ENCODE data around the gene SDR39U1. TPM values are rescaled to one million over a fixed set of nuclear protein-coding genes. Genes with fewer than 3 reads are reported as not detected.
A peak's percentile ranks its signal among the peaks of the same experiment; 100 is the strongest.

SDR39U1 gene
- total RNA-seq, 2 experiments from 2014 or later, result 71.7 to 74.7 TPM

DNA sequence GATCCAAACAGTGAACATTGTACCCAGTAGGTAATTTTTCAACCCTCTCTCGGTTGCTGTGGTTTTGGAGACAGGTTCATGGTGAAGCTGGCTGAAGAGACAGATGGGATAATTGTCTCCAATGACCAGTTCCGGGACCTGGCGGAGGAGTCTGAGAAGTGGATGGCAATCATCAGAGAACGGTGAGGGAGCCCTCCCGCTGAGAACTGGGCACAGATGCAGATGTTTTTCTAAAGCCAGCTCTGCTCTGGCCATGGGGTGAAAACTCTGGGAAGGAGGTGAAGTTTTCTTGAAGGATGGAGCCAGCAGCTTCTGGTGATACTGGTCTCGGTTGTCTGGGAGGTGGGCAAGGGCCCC, 6.6 kb downstream of the SDR39U1 start:
- intact Hi-C loops (cut with DNase I, micrococcal nuclease), result loop anchor here (1.0 to 10.0 kb wide), 5 partner anchors 71 to 421 kb away; partner anchors contain the start of genes DCAF11 (in 1 of the 2) and NRL (in 1 of the 2)
- Histone ChIP-seq H3K9me3 (ENCODE audit: control insufficient read depth in 1 of 2, insufficient read depth in 1 of 2, low read length in 2 of 2) (no peaks in the 10 kb centered on the region), H3K36me3 (ENCODE audit: insufficient read depth, low read length) (peaks cover 93% of the 10 kb centered on the region), H3K27me3 (ENCODE audit: control insufficient read depth in 1 of 2, insufficient read depth in 2 of 2, low read length in 2 of 2) (no peaks in the 10 kb centered on the region), H3K4me3 (ENCODE audit: low read length) (no peak overlapping the region), H3K4me1 (ENCODE audit: insufficient read depth, low read length) (peaks cover 45% of the 10 kb centered on the region), H3K27ac (ENCODE audit: low read depth in 1 of 2, low read length in 2 of 2) (no peak overlapping the region)
- no peaks in the 10 kb centered on the region for H3K9me3 Mint-ChIP-seq
- peaks cover 78% of the 10 kb centered on the region for H3K4me1 Mint-ChIP-seq (ENCODE audit: low read depth)
- H3K4me3 Mint-ChIP-seq, result no peak overlapping the region
- ATAC-seq (ENCODE audit: poor library complexity) (no peak), DNase-seq (no peak)
- H3K27ac Mint-ChIP-seq, result peak overlapping the region; percentile 68
- H3K36me3 Mint-ChIP-seq (ENCODE audit: low read depth), result peaks cover 88% of the 10 kb centered on the region
- H3K27me3 Mint-ChIP-seq, result no peaks in the 10 kb centered on the region
- CTCF ChIA-PET, result interaction anchor here (0.6 to 3.6 kb wide), 9 partner anchors 9 to 193 kb away, joined by 3 to 64 read pairs (median 6); partner anchors contain the start of genes ADCY4 and TINF2
- POLR2A ChIA-PET, result interaction anchor here (0.9 to 10.8 kb wide), 6 partner anchors 9 to 222 kb away, joined by 3 to 270 read pairs (median 5); partner anchors contain the start of genes ADCY4, CHMP4A, CIDEB and RABGGTA
- no peak for TF ChIP-seq CTCF (IDR thresholded peaks at IDR 0.05)

GRCh38 chr14:24435192-24435810, 7.3 kb downstream of the SDR39U1 start:
- Mint-ChIP-seq H3K36me3 (ENCODE audit: low read depth) (peaks cover 88% of the 10 kb centered on the region), H3K9me3 (no peaks in the 10 kb centered on the region), H3K4me3 (peak overlapping the region; percentile 5), H3K4me1 (ENCODE audit: low read depth) (peaks cover 79% of the 10 kb centered on the region), H3K27ac (peak overlapping the region; percentile 9), H3K27me3 (no peaks in the 10 kb centered on the region)
- CTCF ChIA-PET, result interaction anchor here (1.5 to 3.6 kb wide), 6 partner anchors 8 to 193 kb away, joined by 3 to 64 read pairs (median 14); partner anchors contain the start of genes ADCY4 and TINF2
- Histone ChIP-seq H3K27ac (ENCODE audit: low read depth in 1 of 2, low read length in 2 of 2) (no peak overlapping the region), H3K36me3 (ENCODE audit: insufficient read depth, low read length) (peaks cover 86% of the 10 kb centered on the region), H3K4me3 (ENCODE audit: low read length) (no peak overlapping the region), H3K4me1 (ENCODE audit: insufficient read depth, low read length) (peaks cover 45% of the 10 kb centered on the region), H3K9me3 (ENCODE audit: control insufficient read depth in 1 of 2, insufficient read depth in 1 of 2, low read length in 2 of 2) (no peaks in the 10 kb centered on the region), H3K27me3 (ENCODE audit: control insufficient read depth in 1 of 2, insufficient read depth in 2 of 2, low read length in 2 of 2) (no peaks in the 10 kb centered on the region)
- no peak for ATAC-seq (ENCODE audit: poor library complexity)
- TF ChIP-seq CTCF (IDR thresholded peaks at IDR 0.05), result no peak
- intact Hi-C loops (cut with DNase I, micrococcal nuclease), result loop anchor here in 1 of 2 experiments (10.0 kb wide), 1 partner anchor 320 kb away; the partner anchor contains the start of genes DCAF11 and NRL
- no peak for DNase-seq
- POLR2A ChIA-PET, result interaction anchor here (0.9 to 10.8 kb wide), 3 partner anchors 8 to 193 kb away, joined by 3 to 270 read pairs (median 7); partner anchors contain the start of genes ADCY4, RIPK3 and TINF2

GRCh38 chr14:24434676-24435075, 7.9 kb downstream of the SDR39U1 start:
- no peak for DNase-seq
- H3K27me3 Mint-ChIP-seq, result no peaks in the 10 kb centered on the region
- Histone ChIP-seq H3K4me3 (ENCODE audit: low read length) (no peak overlapping the region), H3K36me3 (ENCODE audit: insufficient read depth, low read length) (peaks cover 80% of the 10 kb centered on the region), H3K27me3 (ENCODE audit: control insufficient read depth in 1 of 2, insufficient read depth in 2 of 2, low read length in 2 of 2) (no peaks in the 10 kb centered on the region), H3K9me3 (ENCODE audit: control insufficient read depth in 1 of 2, insufficient read depth in 1 of 2, low read length in 2 of 2) (no peaks in the 10 kb centered on the region), H3K4me1 (ENCODE audit: insufficient read depth, low read length) (peaks cover 44% of the 10 kb centered on the region), H3K27ac (ENCODE audit: low read depth in 1 of 2, low read length in 2 of 2) (no peak overlapping the region)
- intact Hi-C loops (cut with DNase I, micrococcal nuclease), result loop anchor here in 1 of 2 experiments (5.0 to 10.0 kb wide), 2 partner anchors 217 to 320 kb away; partner anchors contain the start of genes DCAF11, MDP1 and NRL
- POLR2A ChIA-PET, result interaction anchor here (10.8 kb wide), 1 partner anchor 97 kb away, joined by 270 read pairs; the partner anchor contains the start of genes ADCY4 and RIPK3
- H3K27ac Mint-ChIP-seq, result no peak overlapping the region
- TF ChIP-seq CTCF (IDR thresholded peaks at IDR 0.05), result no peak
- H3K4me3 Mint-ChIP-seq, result no peak overlapping the region
- ATAC-seq (ENCODE audit: poor library complexity), result no peak
- H3K9me3 Mint-ChIP-seq, result no peaks in the 10 kb centered on the region
- H3K4me1 Mint-ChIP-seq (ENCODE audit: low read depth), result peaks cover 81% of the 10 kb centered on the region
- CTCF ChIA-PET, result interaction anchor here (3.6 kb wide), 1 partner anchor 101 kb away, joined by 64 read pairs; the partner anchor contains the start of gene ADCY4
- peaks cover 86% of the 10 kb centered on the region for H3K36me3 Mint-ChIP-seq (ENCODE audit: low read depth)
